GM12878 (cell line): ENCODE results near the gene IQCK. TPM values are rescaled to one million over a fixed set of nuclear protein-coding genes. Genes with fewer than 3 reads are reported as not detected.

Experiments used
- ATAC-seq: fragments of 200-7000 bp; cut with Tn5 transposase; 3 replicates; pipeline ENCODE4 v1.9.1; 2020; ENCODE audit warnings: mild to moderate bottlenecking, moderate library complexity
- BruUV-seq: library from RNA; stranded (reverse); fragments of 400-500 nt; replicated peaks from 2 replicates; lab custom pipeline; 2021; lab: Mats Ljungman, UMichigan
- CTCF ChIA-PET: fragments of 300-600 bp; sonication (Branson Sonifier 250); formaldehyde crosslinking; extraction: SDS; loops from one replicate; lab custom pipeline; 2021; ENCODE audit warnings: inconsistent platforms; lab: Yijun Ruan, JAX
- POLR2A ChIA-PET: fragments of 350-600 bp; formaldehyde crosslinking; extraction: SDS; loops from one replicate; lab custom pipeline; 2021; ENCODE audit warnings: inconsistent platforms; lab: Charles Lee
- RAD21 ChIA-PET: fragments of 300-600 bp; sonication (Branson Sonifier 250); formaldehyde crosslinking; loops from one replicate; lab custom pipeline; 2023; ENCODE audit warnings: antibody characterized with exemption; ENCODE audit not compliant: unreplicated experiment; lab: Charles Lee
- SMC1A ChIA-PET: fragments of 300-600 bp; sonication (Branson Sonifier 250); formaldehyde crosslinking; loops from one replicate; lab custom pipeline; 2023; ENCODE audit not compliant: unreplicated experiment, uncharacterized antibody; lab: Charles Lee
- DNase-seq: peaks from one replicate; pipeline ENCODE4 v3.0.0-alpha.2; 2011; ENCODE audit warnings: low read depth, low spot score
- FAIRE-seq: peaks from 3 replicates; lab custom pipeline; 2011; peaks lifted over from hg19 to GRCh38; lab: Jason Lieb, UNC
- H2AFZ ChIP-seq: 2 replicates; pipeline ENCODE4 v1.6.0; 2011; ENCODE audit warnings: low read depth, low read length, control low read depth; ENCODE audit not compliant: control insufficient read depth
- H3K27ac ChIP-seq: 2 replicates; pipeline ENCODE4 v1.5.1; 2011; ENCODE audit warnings: control low read depth; ENCODE audit not compliant: control insufficient read depth, insufficient read depth
- H3K27me3 ChIP-seq, 2 experiments: replicated peaks in 1 of 2; 2 replicates each; pipeline versions ENCODE4 v1.6.0 to v1.6.1; 2011; ENCODE audit warnings: low read length in 1 of 2; ENCODE audit not compliant: control insufficient read depth in 2 of 2, insufficient read depth in 2 of 2
- H3K36me3 ChIP-seq, 2 experiments: 2 replicates each; pipeline ENCODE4 v1.5.1; 2011; ENCODE audit warnings: low read length in 1 of 2; ENCODE audit not compliant: control insufficient read depth in 2 of 2, insufficient read depth in 2 of 2
- H3K4me1 ChIP-seq: 2 replicates; pipeline ENCODE4 v1.6.1; 2011; ENCODE audit warnings: mild to moderate bottlenecking, low read length, moderate library complexity, mixed read lengths; ENCODE audit not compliant: control insufficient read depth, insufficient read depth
- H3K4me2 ChIP-seq: 2 replicates; pipeline ENCODE4 v1.6.0; 2011; ENCODE audit warnings: control low read depth; ENCODE audit not compliant: control insufficient read depth, insufficient read depth
- H3K4me3 ChIP-seq: fragments of 200-600 bp; sonication (generic); 2 replicates; pipeline ENCODE4 v1.5.1; 2016
- H3K79me2 ChIP-seq: 2 replicates; pipeline ENCODE4 v1.6.0; 2011; ENCODE audit warnings: low read length; ENCODE audit not compliant: control insufficient read depth, insufficient read depth
- H3K9ac ChIP-seq: 2 replicates; pipeline ENCODE4 v1.8.0; 2011; ENCODE audit warnings: low read length, control low read depth, mixed read lengths; ENCODE audit not compliant: control insufficient read depth, insufficient read depth
- H3K9me3 ChIP-seq: replicated peaks from 3 replicates; pipeline ENCODE4 v1.5.1; 2011; ENCODE audit warnings: mild to moderate bottlenecking, low read length; ENCODE audit not compliant: control insufficient read depth, insufficient read depth
- H4K20me1 ChIP-seq: 2 replicates; pipeline ENCODE4 v1.6.0; 2011; ENCODE audit not compliant: control insufficient read depth, insufficient read depth
- CEBPB ChIP-seq, 2 experiments: fragments of 150-350 bp in 1 of 2; IDR thresholded peaks; 2 replicates each; pipeline ENCODE4 v1.6.1; 2012 to 2014; ENCODE audit warnings: low read depth in 2 of 2, low read length in 2 of 2, borderline replicate concordance in 1 of 2, inconsistent platforms in 1 of 2
- CEBPZ ChIP-seq: fragments of 150-350 bp; IDR thresholded peaks from 2 replicates; pipeline ENCODE4 v1.6.1; 2016; ENCODE audit warnings: low read depth, low read length
- NFIC ChIP-seq: IDR thresholded peaks from 2 replicates; pipeline ENCODE4 v1.6.1; 2012; ENCODE audit warnings: low read depth, mild to moderate bottlenecking, inconsistent platforms, low read length, moderate library complexity
- NFXL1 ChIP-seq: fragments of 450-650 bp; IDR thresholded peaks from 2 replicates; pipeline ENCODE4 v1.6.1; 2017; ENCODE audit warnings: antibody characterized with exemption, mild to moderate bottlenecking, borderline replicate concordance
- POLR2A ChIP-seq: IDR thresholded peaks from 2 replicates; pipeline ENCODE4 v1.6.1; 2011; ENCODE audit warnings: low read depth, mild to moderate bottlenecking, low read length
- SRF ChIP-seq, 2 experiments: IDR thresholded peaks; 2 replicates each; pipeline ENCODE4 v1.6.1; 2011; ENCODE audit warnings: low read depth in 2 of 2, low read length in 2 of 2, mild to moderate bottlenecking in 1 of 2, moderate library complexity in 1 of 2
- TCF7 ChIP-seq: IDR thresholded peaks from 2 replicates; pipeline ENCODE4 v1.6.1; 2014; ENCODE audit warnings: antibody characterized with exemption, borderline replicate concordance
- USF2 ChIP-seq: IDR thresholded peaks from 2 replicates; pipeline ENCODE4 v1.6.1; 2011; ENCODE audit warnings: low read depth, low read length, improper control_type of control experiment, borderline replicate concordance
- ZNF622 ChIP-seq: fragments of 450-650 bp; IDR thresholded peaks from 2 replicates; pipeline ENCODE4 v1.6.1; 2017; ENCODE audit warnings: mild to moderate bottlenecking, inconsistent platforms
- whole genome bisulfite sequencing: methylation state at CpG from one replicate; pipeline ENCODE4 v1.1.6; 2016; ENCODE audit warnings: low lambda C conversion rate; ENCODE audit not compliant: insufficient replicate concordance, insufficient coverage; ENCODE audit errors: missing lambda C conversion rate; 5-methylcytosine and 5-hydroxymethylcytosine counted together
- in situ Hi-C: fragments of 300-500 bp; cut with MboI; formaldehyde crosslinking; loops from 9 replicates; pipeline ENCODE4 v1.14.3; 2018; ENCODE audit warnings: mixed read lengths
- intact Hi-C: fragments of 100-400 bp; cut with micrococcal nuclease; formaldehyde crosslinking; loops from one replicate; pipeline ENCODE4 v1.14.2; 2022; ENCODE audit not compliant: unreplicated experiment
- polyA plus RNA-seq, 11 experiments: library from polyadenylated mRNA; depleted of rRNA in 4 of 11; unstranded in 6 of 11; stranded (reverse) in 5 of 11; fragments of >200 nt; fragmentation: Nextera tagmentation in 4 of 11; fragmentation: Illumina TruSeq in 1 of 11; extraction: Ambion mirVana in 4 of 11; extraction: Trizol in 1 of 11; gene quantifications; 1 replicate in 1 of 11; 2 replicates in 10 of 11; pipeline versions ENCODE4 v1.2.1 to v1.2.3, GENCODE V29; 2011 to 2016; ENCODE audit warnings: inconsistent platforms in 2 of 11, missing spikeins in 2 of 11, low read depth in 1 of 11
- total RNA-seq, 4 experiments: library from RNA; depleted of rRNA in 3 of 4; stranded (reverse); fragments of >200 nt in 3 of 4; fragmentation: Illumina TruSeq in 1 of 4; extraction: Trizol in 1 of 4; gene quantifications; 2 replicates each; pipeline versions ENCODE4 v1.2.1 to v1.2.3, GENCODE V29; 2013 to 2021

IQCK gene
- total and polyA plus RNA-seq, 10 of the 15 experiments (the other 5 are each of a cell fraction or from before 2014, with no cell fraction given), result 1.0 to 4.2 (median 2.4) TPM

GRCh38 chr16:19745286-19746010, 27.4 kb downstream of the IQCK start:
- Histone ChIP-seq H3K9me3 (no peaks in the 10 kb centered on the region), H3K79me2 (no peaks in the 10 kb centered on the region), H3K4me2 (no peak overlapping the region), H2AFZ (no peak overlapping the region), H3K4me3 (no peak overlapping the region), H4K20me1 (no peaks in the 10 kb centered on the region), H3K27ac (no peak overlapping the region), H3K27me3 (no peaks in the 10 kb centered on the region), H3K4me1 (no peaks in the 10 kb centered on the region), H3K9ac (no peak overlapping the region), H3K36me3 (no peaks in the 10 kb centered on the region)
- in situ Hi-C loops, result no loop called here
- ChIA-PET CTCF (no interaction called here), RAD21 (no interaction called here), SMC1A (no interaction called here), POLR2A (interaction anchor here (0.6 kb wide), 1 partner anchor 252 kb away, joined by 4 read pairs; no protein-coding TSS in a partner anchor)
- TF ChIP-seq NFIC, result no peak
- TF ChIP-seq SRF (IDR thresholded peaks at IDR 0.05; ENCODE audit: low read depth in 2 of 2, low read length in 2 of 2), result no peak
- TF ChIP-seq ZNF622, result no peak
- TF ChIP-seq NFXL1, result no peak
- no peak for TF ChIP-seq TCF7
- no peak for TF ChIP-seq POLR2A
- TF ChIP-seq CEBPZ, result no peak
- no peak for TF ChIP-seq CEBPB (IDR thresholded peaks at IDR 0.05; ENCODE audit: borderline replicate concordance in 1 of 2, low read depth in 2 of 2, low read length in 2 of 2)
- TF ChIP-seq USF2, result no peak
- DNase-seq (no peak), ATAC-seq (no peak), FAIRE-seq (no peak)
- BruUV-seq, result no TSS peak
- intact Hi-C loops, result no loop called here
- 50% methylated on average over 9 of the region's 9 CpGs for WGBS
